Upper lobe of left lung (tissue), 6 donors: ENCODE measurements around the gene TNFRSF18. TPM values are rescaled to one million over a fixed set of nuclear protein-coding genes. Genes with fewer than 3 reads are reported as not detected.
A peak's percentile ranks its signal among the peaks of the same experiment; 100 is the strongest.

ENCODE experiments used
- ATAC-seq, 2 donors: fragments of 200-7000 bp; cut with Tn5 transposase; one replicate each; pipeline ENCODE4 v1.9.1; 2022; ENCODE audit warnings: mild to moderate bottlenecking in 2 of 2, moderate library complexity in 2 of 2; ENCODE audit not compliant: low FRiP score in 2 of 2
- DNase-seq, 2 donors: peaks; one replicate each; pipeline ENCODE4 v3.0.0-alpha.2; 2019 to 2020
- H3K27ac ChIP-seq, 4 donors: fragments of 200-600 bp; sonication (generic); one replicate each; pipeline ENCODE4 v1.5.1; 2016 to 2019
- H3K27me3 ChIP-seq, 4 donors: fragments of 200-600 bp; sonication (generic); one replicate each; pipeline ENCODE4 v1.5.1; 2017 to 2019
- H3K36me3 ChIP-seq, 4 donors: fragments of 200-600 bp; sonication (generic); one replicate each; pipeline ENCODE4 v1.5.1; 2016 to 2019
- H3K4me1 ChIP-seq, 4 donors: fragments of 200-600 bp; sonication (generic); one replicate each; pipeline ENCODE4 v1.5.1; 2018 to 2019
- H3K4me3 ChIP-seq, 4 donors: fragments of 200-600 bp; sonication (generic); one replicate each; pipeline ENCODE4 v1.5.1; 2017 to 2019; ENCODE audit warnings: mild to moderate bottlenecking in 2 of 4, moderate library complexity in 1 of 4
- H3K9me3 ChIP-seq, 4 donors: fragments of 200-600 bp; sonication (generic); one replicate each; pipeline ENCODE4 v1.5.1; 2018 to 2019
- EP300 ChIP-seq, 4 donors: sonication (generic); formaldehyde crosslinking; IDR thresholded peaks; one replicate each; pipeline ENCODE4 v1.5.1; 2017; ENCODE audit warnings: antibody characterized with exemption in 4 of 4, control low read depth in 2 of 4
- POLR2A ChIP-seq, 4 donors: fragments of 450-650 bp; IDR thresholded peaks; one replicate each; pipeline ENCODE4 v1.5.1; 2016 to 2017; ENCODE audit warnings: antibody characterized with exemption in 4 of 4, mild to moderate bottlenecking in 2 of 4
- POLR2AphosphoS5 ChIP-seq, 2 donors: sonication (generic); formaldehyde crosslinking; IDR thresholded peaks; one replicate each; pipeline ENCODE4 v1.5.1; 2017; ENCODE audit warnings: antibody characterized with exemption in 2 of 2
- WGBS, 2 donors: methylation state at CpG; one replicate each; pipeline ENCODE4 v1.1.5; 2017 to 2018; 5-methylcytosine and 5-hydroxymethylcytosine counted together
- total RNA-seq, 6 donors: library from RNA; depleted of rRNA in 4 of 6; stranded (reverse); fragments of >200 nt in 4 of 6; gene quantifications; one replicate each; pipeline versions ENCODE4 v1.1.0 to v1.2.1, GENCODE V29; 2016 to 2021
- TF ChIP-seq, protein P1 (sequence below), 6 experiments: fragments of 450-650 bp in 4 of 6; fragments of 200-600 bp in 2 of 6; sonication (generic) in 2 of 6; IDR thresholded peaks; one replicate each; pipeline ENCODE4 v1.5.1; 2016 to 2019; ENCODE audit warnings: antibody characterized with exemption in 6 of 6
- donor health status: DM: no; HTN: no; CAD: no; lungs with moderate emphysema.
- donor health status: DM: no; HTN: yes; CAD: no; lungs with severe emphysema.

Gene TNFRSF18
- total RNA-seq, 6 donors from 2014 or later: 0.89 to 3.4 (median 2.1) TPM; not detected in 1

DNA sequence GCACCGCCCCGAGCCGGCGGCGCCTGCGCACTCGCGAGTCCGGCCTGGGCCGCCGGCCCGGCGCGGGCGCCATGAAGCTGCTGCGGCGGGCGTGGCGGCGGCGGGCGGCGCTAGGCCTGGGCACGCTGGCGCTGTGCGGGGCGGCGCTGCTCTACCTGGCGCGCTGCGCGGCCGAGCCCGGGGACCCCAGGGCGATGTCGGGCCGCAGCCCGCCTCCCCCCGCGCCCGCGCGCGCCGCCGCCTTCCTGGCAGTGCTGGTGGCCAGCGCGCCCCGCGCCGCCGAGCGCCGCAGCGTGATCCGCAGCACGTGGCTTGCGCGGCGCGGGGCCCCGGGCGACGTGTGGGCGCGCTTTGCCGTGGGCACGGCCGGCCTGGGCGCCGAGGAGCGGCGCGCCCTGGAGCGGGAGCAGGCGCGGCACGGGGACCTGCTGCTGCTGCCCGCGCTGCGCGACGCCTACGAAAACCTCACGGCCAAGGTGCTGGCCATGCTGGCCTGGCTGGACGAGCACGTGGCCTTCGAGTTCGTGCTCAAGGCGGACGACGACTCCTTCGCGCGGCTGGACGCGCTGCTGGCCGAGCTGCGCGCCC lies 25.9 kb upstream of the TNFRSF18 start, which contains the start of gene B3GALT6:
TSS of gene B3GALT6 (plus strand) at position 30 of the 588 bp plus-strand sequence. CDS start at position 72, 42 bp downstream.
- H3K9me3 ChIP-seq: peaks cover 0 to 3% (median 0%) of the 10 kb centered on the region in 4 donors
- DNase-seq (no peak), ATAC-seq (no peak)
- peaks cover 0 to 1% (median 0%) of the 10 kb centered on the region in 4 donors for H3K27me3 ChIP-seq
- H3K27ac ChIP-seq: peak within 1 kb of the TSS; percentile 81 to 96 (median 90)
- 13% methylated on average over 8 of the region's 100 CpGs; no CpG with 5 or more reads in 1 of the 2 donors for WGBS, 2 donors
- peak within 1 kb of the TSS; percentile 76 to 97 (median 86) for H3K4me3 ChIP-seq
- TF ChIP-seq, protein P1, sequence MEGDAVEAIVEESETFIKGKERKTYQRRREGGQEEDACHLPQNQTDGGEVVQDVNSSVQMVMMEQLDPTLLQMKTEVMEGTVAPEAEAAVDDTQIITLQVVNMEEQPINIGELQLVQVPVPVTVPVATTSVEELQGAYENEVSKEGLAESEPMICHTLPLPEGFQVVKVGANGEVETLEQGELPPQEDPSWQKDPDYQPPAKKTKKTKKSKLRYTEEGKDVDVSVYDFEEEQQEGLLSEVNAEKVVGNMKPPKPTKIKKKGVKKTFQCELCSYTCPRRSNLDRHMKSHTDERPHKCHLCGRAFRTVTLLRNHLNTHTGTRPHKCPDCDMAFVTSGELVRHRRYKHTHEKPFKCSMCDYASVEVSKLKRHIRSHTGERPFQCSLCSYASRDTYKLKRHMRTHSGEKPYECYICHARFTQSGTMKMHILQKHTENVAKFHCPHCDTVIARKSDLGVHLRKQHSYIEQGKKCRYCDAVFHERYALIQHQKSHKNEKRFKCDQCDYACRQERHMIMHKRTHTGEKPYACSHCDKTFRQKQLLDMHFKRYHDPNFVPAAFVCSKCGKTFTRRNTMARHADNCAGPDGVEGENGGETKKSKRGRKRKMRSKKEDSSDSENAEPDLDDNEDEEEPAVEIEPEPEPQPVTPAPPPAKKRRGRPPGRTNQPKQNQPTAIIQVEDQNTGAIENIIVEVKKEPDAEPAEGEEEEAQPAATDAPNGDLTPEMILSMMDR (IDR thresholded peaks at IDR 0.05): peak in 3 of 6 experiments; percentile 10 to 29 (median 21)
- TF ChIP-seq POLR2A (IDR thresholded peaks at IDR 0.05): no peak
- peaks cover 32 to 56% (median 34%) of the 10 kb centered on the region in 4 donors for H3K4me1 ChIP-seq
- peaks cover 8 to 17% (median 15%) of the 10 kb centered on the region in 4 donors for H3K36me3 ChIP-seq

DNA sequence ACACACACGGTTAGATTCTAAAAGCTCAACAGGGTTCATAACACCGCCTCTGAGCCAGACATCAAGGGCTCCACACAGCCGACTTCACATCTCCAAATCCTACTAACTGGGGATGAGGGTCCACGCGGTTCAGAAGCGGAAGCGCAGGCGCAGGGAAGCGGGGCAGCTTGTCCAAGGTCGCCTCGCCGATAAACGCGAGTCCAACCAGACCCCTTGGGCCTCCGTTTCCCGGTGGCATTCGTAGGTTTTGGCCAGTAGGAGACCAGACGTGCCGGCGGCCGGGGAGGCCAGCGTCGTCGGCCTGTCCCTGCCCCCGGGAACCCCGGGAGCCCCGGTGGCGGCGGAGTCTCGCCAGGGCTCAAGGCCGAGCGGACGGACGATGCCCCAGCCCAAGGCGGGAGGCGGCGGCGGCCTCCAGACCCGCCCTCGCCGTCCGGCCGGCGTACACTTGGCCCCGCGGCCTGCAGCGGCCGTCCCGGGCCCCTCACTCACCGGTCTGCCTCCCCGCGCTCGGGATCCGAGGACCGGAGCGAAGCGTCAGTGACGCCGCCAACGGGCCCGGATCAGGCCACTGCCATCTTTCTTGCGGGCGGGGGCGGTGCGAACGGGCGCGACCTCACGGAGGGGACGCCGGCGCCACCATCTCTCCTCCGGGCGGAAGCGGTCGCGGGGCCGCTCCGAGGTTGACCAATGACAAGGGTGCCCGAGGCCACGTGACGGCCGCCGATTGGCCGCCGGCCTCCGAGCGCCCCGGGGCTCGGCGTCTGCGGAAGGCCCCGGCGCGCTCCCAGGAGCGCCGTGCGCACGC lies 25.2 kb upstream of the TNFRSF18 start, which contains the start of gene SDF4:
TSS of gene SDF4 (minus strand) at position 602 of the 808 bp plus-strand sequence. CDS start 3,229 bp downstream, outside the sequence.
- H3K4me3 ChIP-seq: peak within 1 kb of the TSS; percentile 76 to 97 (median 86)
- WGBS, 2 donors: 0 to 1% methylated on average over 3 to 25 of the region's 99 CpGs
- peaks cover 0 to 3% (median 0%) of the 10 kb centered on the region in 4 donors for H3K9me3 ChIP-seq
- H3K4me1 ChIP-seq: peaks cover 27 to 52% (median 32%) of the 10 kb centered on the region in 4 donors
- ATAC-seq (peak; percentile 94 to 97), DNase-seq (peak; percentile 95 to 99)
- no peaks in the 10 kb centered on the region for H3K27me3 ChIP-seq
- H3K36me3 ChIP-seq: peaks cover 14 to 24% (median 22%) of the 10 kb centered on the region in 4 donors
- peak within 1 kb of the TSS; percentile 81 to 96 (median 90) for H3K27ac ChIP-seq
- TF ChIP-seq POLR2AphosphoS5 (IDR thresholded peaks at IDR 0.05) (peak; percentile 73 to 85), POLR2A (IDR thresholded peaks at IDR 0.05) (peak in 3 of 4 donors; percentile 42 to 83 (median 53)), EP300 (IDR thresholded peaks at IDR 0.05) (no peak)
- TF ChIP-seq, protein P1 (IDR thresholded peaks at IDR 0.05): peak in 2 of 6 experiments; percentile 7 to 22

DNA sequence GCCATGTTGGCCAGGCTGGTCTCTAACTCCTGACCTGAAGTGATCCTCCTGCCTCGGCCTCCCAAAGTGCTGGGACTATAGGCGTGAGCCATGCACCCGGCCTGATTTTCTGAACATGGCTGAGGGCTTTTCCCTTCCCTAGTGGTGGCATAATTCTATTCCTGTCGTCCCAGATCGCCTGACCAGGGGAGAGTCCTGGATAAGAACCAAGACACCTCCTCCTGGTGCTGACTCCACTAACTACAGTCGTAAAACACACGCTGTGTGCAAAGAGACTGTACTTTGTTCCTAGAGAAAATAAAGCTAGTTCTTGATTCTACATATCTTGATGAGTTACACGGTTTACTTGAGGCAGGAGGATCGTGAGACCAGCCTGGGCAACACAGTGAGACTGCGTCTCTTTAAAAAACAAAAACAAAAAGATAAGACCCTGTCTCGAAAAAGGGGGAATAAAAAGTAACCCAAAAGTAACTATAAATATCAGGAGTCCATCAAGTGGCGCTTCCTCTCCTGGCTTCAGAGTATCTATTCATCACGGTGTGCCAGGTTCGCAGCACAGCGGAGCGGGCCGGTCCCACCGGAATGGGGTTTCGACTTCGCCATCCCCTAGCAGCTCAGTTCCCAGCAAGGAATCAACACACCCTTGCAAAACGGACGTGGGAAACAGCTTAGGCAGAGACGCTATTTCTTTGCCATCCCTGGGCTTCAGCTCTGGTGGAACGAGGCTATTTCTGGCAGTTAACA lies 24.4 kb upstream of the TNFRSF18 start:
- H3K27me3 ChIP-seq: no peaks in the 10 kb centered on the region
- WGBS, 2 donors: 16% methylated on average over 20 to 24 of the region's 24 CpGs
- peak overlapping the region; percentile 76 to 97 (median 86) for H3K4me3 ChIP-seq
- peaks cover 27 to 55% (median 32%) of the 10 kb centered on the region in 4 donors for H3K4me1 ChIP-seq
- DNase-seq (peak in 1 of 2 donors; percentile 50), ATAC-seq (no peak)
- TF ChIP-seq POLR2A (IDR thresholded peaks at IDR 0.05) (no peak), POLR2AphosphoS5 (IDR thresholded peaks at IDR 0.05) (no peak)
- TF ChIP-seq, protein P1 (IDR thresholded peaks at IDR 0.05): peak in 2 of 6 experiments; percentile 8 to 20
- peak overlapping the region; percentile 81 to 96 (median 90) for H3K27ac ChIP-seq
- H3K36me3 ChIP-seq: peaks cover 14 to 32% (median 29%) of the 10 kb centered on the region in 4 donors
- peaks cover 0 to 3% (median 0%) of the 10 kb centered on the region in 4 donors for H3K9me3 ChIP-seq

DNA sequence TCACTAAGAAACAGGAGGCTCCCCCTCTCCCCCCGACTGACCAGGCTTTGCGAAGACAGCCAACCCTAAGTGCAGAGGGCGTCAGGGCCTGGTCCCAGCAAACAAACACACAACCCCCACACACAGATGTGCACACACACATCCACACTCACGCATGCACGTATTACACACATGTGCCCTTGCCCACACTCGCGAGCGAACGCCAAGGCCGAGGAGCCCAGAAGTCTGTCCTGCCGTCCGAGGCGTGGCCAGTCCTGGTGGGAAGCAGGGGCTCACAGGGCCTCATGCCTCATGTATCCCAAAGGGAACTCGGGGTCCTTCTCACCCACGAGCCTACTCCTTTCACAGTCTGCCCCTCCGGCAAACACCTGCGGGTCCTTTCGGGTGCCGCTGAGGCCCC lies 23.4 kb upstream of the TNFRSF18 start:
- ATAC-seq (no peak), DNase-seq (peak in 1 of 2 donors; percentile 62)
- TF ChIP-seq, protein P1 (IDR thresholded peaks at IDR 0.05): no peak
- TF ChIP-seq POLR2AphosphoS5 (IDR thresholded peaks at IDR 0.05) (no peak), EP300 (IDR thresholded peaks at IDR 0.05) (no peak), POLR2A (IDR thresholded peaks at IDR 0.05) (no peak)
- no peaks in the 10 kb centered on the region for H3K27me3 ChIP-seq
- H3K4me3 ChIP-seq: peak overlapping the region in 1 of 4 donors; percentile 76
- peaks cover 14 to 42% (median 37%) of the 10 kb centered on the region in 4 donors for H3K36me3 ChIP-seq
- H3K9me3 ChIP-seq: peaks cover 0 to 3% (median 0%) of the 10 kb centered on the region in 4 donors
- peaks cover 27 to 51% (median 32%) of the 10 kb centered on the region in 4 donors for H3K4me1 ChIP-seq
- H3K27ac ChIP-seq: no peak overlapping the region
- WGBS, 2 donors: 86 to 95% methylated on average over 16 to 19 of the region's 19 CpGs
